Suprapubic skin (tissue), 3 donors: ENCODE data around the gene CASP2.

Source experiments
- POLR2A ChIP-seq, 2 donors: fragments of 450-650 bp; IDR thresholded peaks; one replicate each; pipeline ENCODE4 v1.6.1; 2017; ENCODE audit warnings: antibody characterized with exemption in 2 of 2, mild to moderate bottlenecking in 2 of 2, moderate library complexity in 2 of 2
- TF ChIP-seq, protein P1 (sequence below), 2 donors: fragments of 200-600 bp in 1 of 2; fragments of 450-650 bp in 1 of 2; sonication (generic) in 1 of 2; IDR thresholded peaks; one replicate each; pipeline ENCODE4 v1.5.1; 2016 to 2019; ENCODE audit warnings: antibody characterized with exemption in 2 of 2, mild to moderate bottlenecking in 1 of 2, moderate library complexity in 1 of 2

DNA sequence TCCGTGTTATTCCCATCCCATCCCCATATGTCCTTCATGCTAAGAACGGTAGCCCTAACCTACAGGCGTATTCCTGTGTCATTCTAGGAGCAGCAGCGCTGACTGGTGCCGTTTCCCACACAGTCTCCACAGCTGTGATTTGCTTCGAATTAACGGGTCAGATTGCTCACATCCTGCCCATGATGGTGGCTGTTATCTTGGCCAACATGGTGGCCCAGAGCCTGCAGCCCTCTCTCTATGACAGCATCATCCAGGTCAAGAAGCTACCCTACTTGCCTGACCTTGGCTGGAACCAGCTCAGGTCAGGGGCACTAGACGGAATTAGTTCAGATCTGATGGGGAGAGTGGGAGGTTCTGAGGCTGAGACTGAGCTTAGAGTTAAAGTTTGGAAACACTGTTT is 53.7 kb downstream of the CASP2 start:
- no peak for TF ChIP-seq POLR2A (IDR thresholded peaks at IDR 0.05)
- TF ChIP-seq, protein P1, sequence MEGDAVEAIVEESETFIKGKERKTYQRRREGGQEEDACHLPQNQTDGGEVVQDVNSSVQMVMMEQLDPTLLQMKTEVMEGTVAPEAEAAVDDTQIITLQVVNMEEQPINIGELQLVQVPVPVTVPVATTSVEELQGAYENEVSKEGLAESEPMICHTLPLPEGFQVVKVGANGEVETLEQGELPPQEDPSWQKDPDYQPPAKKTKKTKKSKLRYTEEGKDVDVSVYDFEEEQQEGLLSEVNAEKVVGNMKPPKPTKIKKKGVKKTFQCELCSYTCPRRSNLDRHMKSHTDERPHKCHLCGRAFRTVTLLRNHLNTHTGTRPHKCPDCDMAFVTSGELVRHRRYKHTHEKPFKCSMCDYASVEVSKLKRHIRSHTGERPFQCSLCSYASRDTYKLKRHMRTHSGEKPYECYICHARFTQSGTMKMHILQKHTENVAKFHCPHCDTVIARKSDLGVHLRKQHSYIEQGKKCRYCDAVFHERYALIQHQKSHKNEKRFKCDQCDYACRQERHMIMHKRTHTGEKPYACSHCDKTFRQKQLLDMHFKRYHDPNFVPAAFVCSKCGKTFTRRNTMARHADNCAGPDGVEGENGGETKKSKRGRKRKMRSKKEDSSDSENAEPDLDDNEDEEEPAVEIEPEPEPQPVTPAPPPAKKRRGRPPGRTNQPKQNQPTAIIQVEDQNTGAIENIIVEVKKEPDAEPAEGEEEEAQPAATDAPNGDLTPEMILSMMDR (IDR thresholded peaks at IDR 0.05), result no peak
